H1 (cell line): ENCODE data around the gene LCOR. TPM values are rescaled to one million over a fixed set of nuclear protein-coding genes. Genes with fewer than 3 reads are reported as not detected.

Source experiments
- CBX5 ChIP-seq: fragments of 300-800, 300-1000 bp; sonication (generic); IDR thresholded peaks from 2 replicates; pipeline ENCODE4 v1.7.1; 2016; ENCODE audit warnings: antibody characterized with exemption, low read length, low read depth
- CBX8 ChIP-seq: fragments of 300-800, 300-1000 bp; sonication (generic); IDR thresholded peaks from 2 replicates; pipeline ENCODE4 v1.7.1; 2016; ENCODE audit warnings: low read depth, low read length, borderline replicate concordance
- CHD1 ChIP-seq: IDR thresholded peaks from 2 replicates; pipeline ENCODE4 v1.6.1; 2012; ENCODE audit warnings: low read depth, low read length, improper control_type of control experiment
- EP300 ChIP-seq, 2 experiments: IDR thresholded peaks; 1 replicate in 1 of 2; 2 replicates in 1 of 2; pipeline ENCODE4 v1.6.1; 2011 to 2012; ENCODE audit warnings: low read depth in 2 of 2, low read length in 2 of 2, mild to moderate bottlenecking in 2 of 2, borderline replicate concordance in 1 of 2, inconsistent platforms in 1 of 2, moderate library complexity in 1 of 2
- POU5F1 ChIP-seq: IDR thresholded peaks from 2 replicates; pipeline ENCODE4 v1.6.1; 2011; ENCODE audit warnings: low read depth, mild to moderate bottlenecking, low read length, moderate library complexity
- SP1 ChIP-seq: IDR thresholded peaks from 2 replicates; pipeline ENCODE4 v1.6.1; 2011; ENCODE audit warnings: low read depth, low read length
- TEAD4 ChIP-seq: IDR thresholded peaks from 2 replicates; pipeline ENCODE4 v1.6.1; 2012; ENCODE audit warnings: low read depth, low read length, inconsistent platforms, mixed read lengths
- polyA plus RNA-seq, 7 experiments: library from polyadenylated mRNA; depleted of rRNA in 3 of 7; stranded (reverse) in 5 of 7; unstranded in 2 of 7; fragments of >200 nt in 5 of 7; fragments of 200-250 nt in 2 of 7; gene quantifications; 1 replicate in 5 of 7; 2 replicates in 1 of 7; 4 replicates in 1 of 7; pipeline versions ENCODE4 v1.2.1 to v1.2.3, GENCODE V29; 2011 to 2013; ENCODE audit warnings: missing spikeins in 2 of 7, mixed read lengths in 2 of 7
- total RNA-seq: library from RNA; stranded (reverse); fragmentation: NEBNext Ultra II Directional; extraction: Animal tissue kit (Norgen Biotek cat#: 25700); gene quantifications from 2 replicates; pipeline ENCODE4 v1.2.1, GENCODE V29; 2021

LCOR gene
- total and polyA plus RNA-seq, 2 of the 8 experiments (the other 6 are each of a cell fraction or from before 2014, with no cell fraction given): 4.7 to 25.5 TPM

DNA sequence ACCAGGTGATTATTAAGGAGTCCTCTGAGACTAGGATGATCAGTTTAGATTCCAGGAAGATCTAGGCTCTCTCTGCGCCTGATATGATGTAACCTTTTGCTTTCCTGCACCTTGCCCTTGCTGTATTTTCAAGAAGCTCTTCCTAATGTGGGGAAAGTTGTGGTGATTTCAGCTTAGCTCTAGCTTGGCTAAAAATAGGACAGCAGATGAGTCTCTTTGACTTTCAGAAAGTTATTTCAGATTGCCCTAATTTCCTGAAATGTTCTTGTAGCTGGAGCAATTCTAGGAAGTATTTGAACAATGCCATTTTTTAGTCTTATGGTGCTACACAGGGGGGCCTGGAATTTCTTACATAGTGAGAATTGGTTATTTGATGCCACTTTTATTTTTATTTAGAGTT lies 3.8 kb downstream of the LCOR start (continued):
- TF ChIP-seq TEAD4 (no peak), CBX8 (no peak), CHD1 (no peak), CBX5 (no peak), SP1 (no peak), EP300 (IDR thresholded peaks at IDR 0.05; ENCODE audit: borderline replicate concordance in 1 of 2, low read depth in 2 of 2, low read length in 2 of 2) (no peak), POU5F1 (no peak)
